ENCODE measurements around the gene STARD3NL.

DNA sequence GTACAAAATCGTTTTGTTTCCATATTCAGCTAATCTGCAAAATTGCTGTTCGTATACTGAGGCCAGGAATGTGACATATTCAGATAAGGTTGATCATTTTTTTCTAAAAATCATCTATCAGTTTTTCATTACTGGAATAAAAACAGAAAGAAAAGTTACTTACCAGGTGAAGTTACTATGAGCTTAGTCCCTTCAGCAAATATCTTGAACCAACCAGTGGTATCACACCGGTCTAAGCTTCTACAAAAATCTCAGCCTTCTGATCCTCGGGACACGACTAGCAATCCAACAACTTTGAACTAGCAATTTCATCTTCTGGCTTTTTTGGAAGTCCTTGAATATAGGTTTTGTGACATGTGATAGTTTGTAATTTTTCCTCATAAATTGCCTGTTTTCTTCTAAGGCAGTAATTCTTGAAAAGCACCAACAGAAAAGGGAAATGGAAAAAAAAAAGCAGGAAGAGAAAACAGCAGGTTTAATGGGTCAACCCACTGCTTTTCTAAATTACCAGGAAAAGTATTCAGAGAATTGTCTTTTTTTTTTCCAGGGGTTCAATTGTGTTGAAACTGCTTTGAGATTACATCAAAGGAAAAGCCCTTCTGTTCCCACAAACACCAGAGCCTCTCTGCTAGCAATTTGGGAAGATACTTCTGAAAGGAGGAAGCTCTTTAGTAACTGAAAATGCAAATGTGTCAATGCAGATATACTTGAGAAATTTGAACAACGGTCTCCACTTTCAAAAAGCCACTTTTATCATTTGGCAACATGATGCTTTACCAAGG is 98.2 kb downstream of the STARD3NL start:
- no peak for TF ChIP-seq CTCF (IDR thresholded peaks at IDR 0.05; ENCODE audit: poor library complexity, severe bottlenecking)
- TF ChIP-seq POLR2AphosphoS5 (IDR thresholded peaks at IDR 0.05): no peak
- TF ChIP-seq EZH2 (IDR thresholded peaks at IDR 0.05; ENCODE audit: borderline replicate concordance, insufficient read depth, low read length, poor library complexity, severe bottlenecking): no peak
- no peak for TF ChIP-seq EP300 (conservative IDR thresholded peaks at IDR 0.05; ENCODE audit: poor library complexity, severe bottlenecking)
- no peak for TF ChIP-seq SMC3 (conservative IDR thresholded peaks at IDR 0.05; ENCODE audit: poor library complexity)
- no peak for TF ChIP-seq TAF1 (IDR thresholded peaks at IDR 0.05; ENCODE audit: low read depth)
- no peak for TF ChIP-seq MXI1 (conservative IDR thresholded peaks at IDR 0.05; ENCODE audit: poor library complexity, severe bottlenecking)
- no peak for TF ChIP-seq RAD21 (conservative IDR thresholded peaks at IDR 0.05)
- no peak for TF ChIP-seq REST (IDR thresholded peaks at IDR 0.05; ENCODE audit: borderline replicate concordance)

All from neural cell (in vitro differentiated cells).